HG03025 (cell line): Measurements from ENCODE around the gene GDF7.
A peak's percentile ranks its signal among the peaks of the same experiment; 100 is the strongest.

Source experiments
- ATAC-seq: cut with Tn5 transposase; IDR thresholded peaks from one replicate; pipeline ENCODE4 v1.9.1; 2021; ENCODE audit warnings: mild to moderate bottlenecking, moderate library complexity; ENCODE audit not compliant: unreplicated experiment, low FRiP score

GDF7 gene

GRCh38 chr2:20642055-20642971 lies 24.6 kb upstream of the GDF7 start:
- peak; percentile 75 for ATAC-seq

GRCh38 chr2:20643060-20643459 lies 23.9 kb upstream of the GDF7 start:
- no peak for ATAC-seq

DNA sequence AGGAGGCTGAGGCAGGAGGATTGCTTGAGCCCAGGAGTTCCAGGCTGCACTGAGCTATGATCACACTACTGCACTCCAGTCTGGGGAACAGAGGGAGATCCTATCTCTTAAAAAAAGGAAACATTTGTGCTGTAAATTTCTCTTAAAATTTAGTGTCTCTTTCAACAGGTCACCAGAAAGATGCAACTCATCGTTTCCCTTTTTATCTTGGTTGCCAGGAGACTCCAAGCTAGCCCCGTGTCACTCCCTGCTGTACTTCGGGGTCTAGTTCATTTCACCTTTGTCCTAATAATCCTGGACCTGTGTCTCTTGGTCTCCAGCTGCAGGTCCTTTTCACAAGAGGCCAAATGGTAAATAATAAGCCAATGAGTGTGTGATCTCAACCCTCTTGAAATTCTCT lies 23.1 kb upstream of the GDF7 start:
- ATAC-seq = no peak

DNA sequence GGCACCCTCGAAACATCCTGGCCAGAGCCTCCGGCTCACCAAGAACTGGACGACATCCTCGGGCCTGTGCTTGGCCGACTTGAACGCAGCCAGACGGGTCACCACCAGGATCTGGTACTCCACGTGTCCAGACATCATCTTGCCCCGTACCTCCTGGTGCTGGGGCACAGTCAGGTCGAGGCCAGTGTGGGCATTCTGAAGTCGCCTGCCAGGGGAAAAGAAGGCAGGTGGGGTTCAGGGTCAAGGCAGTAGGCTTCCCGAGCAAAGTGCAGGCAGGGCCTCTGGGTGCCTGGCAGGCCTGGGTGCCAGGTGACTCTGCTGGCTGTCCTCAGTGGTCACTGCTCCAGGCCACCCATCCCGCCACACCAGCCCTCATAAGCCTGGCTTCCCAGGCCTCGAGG lies 21.6 kb upstream of the GDF7 start:
- ATAC-seq = no peak

GRCh38 chr2:20645761-20646160 lies 21.2 kb upstream of the GDF7 start:
- ATAC-seq = no peak

DNA sequence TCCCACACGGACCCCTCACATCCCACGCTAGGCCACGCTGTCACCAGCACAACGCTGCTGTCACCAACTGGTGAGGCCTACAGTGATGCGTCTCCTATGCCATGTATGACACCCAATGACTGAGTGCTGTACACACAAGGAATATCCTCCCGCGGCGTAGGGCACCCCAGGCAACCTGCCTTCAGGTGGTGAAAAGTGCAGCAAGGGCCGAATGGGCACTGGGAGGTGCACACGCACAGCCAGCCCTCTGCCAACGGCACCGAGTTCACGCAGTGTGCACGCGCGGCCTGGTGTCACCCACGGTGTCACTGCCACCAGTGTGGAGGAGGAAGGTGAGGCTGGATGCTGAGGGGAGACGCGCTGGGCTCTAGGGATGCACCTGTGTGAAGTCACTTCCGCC lies 20.5 kb upstream of the GDF7 start:
- ATAC-seq = no peak

GRCh38 chr2:20647211-20647610 lies 19.7 kb upstream of the GDF7 start:
- ATAC-seq = no peak

GRCh38 chr2:20647738-20648137 lies 19.2 kb upstream of the GDF7 start:
- no peak for ATAC-seq

DNA sequence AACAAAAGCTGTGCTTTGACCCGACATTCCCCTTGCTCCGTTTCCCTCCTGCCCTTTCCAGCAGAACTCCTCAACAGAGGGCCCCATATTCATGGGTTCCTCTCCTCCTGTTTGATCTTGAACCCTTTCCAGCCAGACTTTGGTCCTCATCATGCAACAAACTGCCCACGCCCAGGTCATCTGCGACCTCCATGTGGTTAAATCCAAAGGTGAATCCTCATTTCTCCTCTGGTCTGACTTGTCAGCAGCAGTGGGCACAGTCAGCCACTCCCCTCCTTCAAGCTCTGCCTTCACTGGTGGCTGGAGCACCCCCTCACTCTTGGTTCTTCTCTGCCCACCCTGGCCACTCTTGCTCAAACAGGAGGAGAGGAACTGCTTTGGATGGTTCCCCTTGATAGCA lies 18.7 kb upstream of the GDF7 start:
- ATAC-seq = no peak

DNA sequence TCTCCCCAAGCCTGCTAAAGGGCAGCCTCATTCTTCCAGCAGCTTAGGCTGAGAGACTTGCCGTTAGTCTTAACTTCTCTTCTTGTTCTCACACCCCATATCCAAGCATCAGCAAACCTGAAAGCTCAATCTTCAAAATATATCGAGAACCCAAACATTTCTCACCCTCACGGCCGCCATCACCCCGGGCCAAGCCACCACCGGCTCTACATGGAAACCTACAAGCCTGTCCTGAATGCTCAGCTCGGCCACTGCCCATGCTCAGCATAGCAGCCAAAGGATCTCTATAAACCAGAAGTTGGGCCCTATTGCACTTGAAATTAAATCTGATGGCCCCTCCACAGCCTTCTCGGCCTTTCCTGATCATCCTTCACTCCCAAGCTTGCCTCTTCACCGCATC lies 18.1 kb upstream of the GDF7 start:
- no peak for ATAC-seq

DNA sequence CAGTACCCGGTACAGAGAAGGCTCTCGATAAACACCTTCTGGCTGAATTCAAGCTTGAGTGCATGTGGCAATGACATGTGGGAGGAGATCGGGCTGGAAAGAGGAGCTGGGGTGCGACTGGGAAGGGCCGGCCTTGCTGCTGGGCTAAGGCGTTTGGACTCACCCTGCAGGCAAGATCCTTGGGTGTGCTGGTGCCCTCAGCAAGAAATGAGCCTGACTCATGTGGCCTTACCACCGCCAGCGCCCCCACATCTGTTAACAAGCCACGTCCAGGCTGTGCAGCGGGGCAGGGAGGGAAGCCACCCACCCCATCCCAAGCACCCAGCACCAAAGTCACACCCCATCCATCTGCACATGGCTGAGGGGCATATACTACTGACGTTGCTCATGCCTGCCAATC lies 17.4 kb upstream of the GDF7 start:
- ATAC-seq = no peak

DNA sequence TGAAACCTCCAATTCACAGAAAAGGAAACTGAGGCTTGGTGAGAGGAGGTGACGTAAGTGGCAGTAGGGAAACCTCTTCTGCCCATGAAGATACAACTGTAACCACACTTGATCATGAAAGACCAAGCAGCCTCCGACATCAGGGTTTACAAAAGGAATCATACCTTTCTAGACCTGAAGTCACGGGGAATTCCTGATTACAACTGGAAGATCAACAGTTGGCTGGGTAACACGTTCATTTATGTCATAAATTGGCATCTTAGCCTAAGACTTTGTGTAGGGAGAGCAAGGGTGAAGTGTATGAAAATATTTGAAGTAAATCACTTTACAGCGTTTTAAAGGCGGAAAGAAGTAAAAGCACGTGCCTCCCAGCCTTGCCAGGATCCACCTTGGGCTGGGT lies 17.0 kb upstream of the GDF7 start:
- no peak for ATAC-seq

- ATAC-seq = peak; percentile 8
These were observed 16.5 kb upstream of the GDF7 start for GRCh38 chr2:20650393-20650876.

GRCh38 chr2:20650877-20651730 lies 15.8 kb upstream of the GDF7 start, which contains the start of gene HS1BP3:
HS1BP3 (minus strand) TSS chr2:20651098; CDS start chr2:20651063, 35 bp downstream.
- ATAC-seq = peak; percentile 97

DNA sequence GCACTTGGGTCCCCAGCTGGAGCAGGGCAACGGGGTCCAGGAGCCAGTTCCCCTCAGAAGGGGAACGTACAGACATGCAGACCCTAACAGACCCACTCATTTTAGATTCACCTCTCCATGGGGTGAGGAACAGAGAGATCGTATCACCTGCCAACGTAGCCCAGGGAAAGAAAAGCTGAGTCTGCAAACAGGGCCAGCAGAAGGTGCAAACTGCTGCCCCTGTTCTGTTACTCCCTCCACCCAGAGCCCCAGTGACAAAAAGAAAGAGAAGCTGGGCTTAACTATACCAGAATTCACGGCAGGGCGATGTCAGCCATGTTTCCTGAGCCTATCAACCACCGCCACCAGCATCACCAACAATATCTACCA lies 15.2 kb upstream of the GDF7 start:
- ATAC-seq = no peak

DNA sequence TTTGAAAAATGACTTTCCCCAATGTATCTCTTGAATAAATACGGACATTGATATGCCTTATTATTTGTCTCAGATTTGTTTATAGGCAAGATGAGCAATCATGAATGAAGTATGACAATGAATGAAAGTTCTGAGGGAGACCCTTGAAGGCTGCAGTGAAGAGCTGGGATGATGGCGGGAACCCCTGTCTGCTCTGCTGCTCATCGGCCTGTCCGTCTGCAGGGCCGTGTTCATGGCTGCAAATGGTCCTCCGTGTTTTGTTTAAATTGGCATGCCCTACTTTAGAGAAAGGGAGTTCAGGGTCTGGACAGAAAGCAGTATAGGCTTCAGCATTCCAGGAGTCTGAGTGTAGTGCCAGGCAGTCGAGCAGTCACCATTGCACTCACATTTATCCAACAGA lies 14.8 kb upstream of the GDF7 start:
- no peak for ATAC-seq

DNA sequence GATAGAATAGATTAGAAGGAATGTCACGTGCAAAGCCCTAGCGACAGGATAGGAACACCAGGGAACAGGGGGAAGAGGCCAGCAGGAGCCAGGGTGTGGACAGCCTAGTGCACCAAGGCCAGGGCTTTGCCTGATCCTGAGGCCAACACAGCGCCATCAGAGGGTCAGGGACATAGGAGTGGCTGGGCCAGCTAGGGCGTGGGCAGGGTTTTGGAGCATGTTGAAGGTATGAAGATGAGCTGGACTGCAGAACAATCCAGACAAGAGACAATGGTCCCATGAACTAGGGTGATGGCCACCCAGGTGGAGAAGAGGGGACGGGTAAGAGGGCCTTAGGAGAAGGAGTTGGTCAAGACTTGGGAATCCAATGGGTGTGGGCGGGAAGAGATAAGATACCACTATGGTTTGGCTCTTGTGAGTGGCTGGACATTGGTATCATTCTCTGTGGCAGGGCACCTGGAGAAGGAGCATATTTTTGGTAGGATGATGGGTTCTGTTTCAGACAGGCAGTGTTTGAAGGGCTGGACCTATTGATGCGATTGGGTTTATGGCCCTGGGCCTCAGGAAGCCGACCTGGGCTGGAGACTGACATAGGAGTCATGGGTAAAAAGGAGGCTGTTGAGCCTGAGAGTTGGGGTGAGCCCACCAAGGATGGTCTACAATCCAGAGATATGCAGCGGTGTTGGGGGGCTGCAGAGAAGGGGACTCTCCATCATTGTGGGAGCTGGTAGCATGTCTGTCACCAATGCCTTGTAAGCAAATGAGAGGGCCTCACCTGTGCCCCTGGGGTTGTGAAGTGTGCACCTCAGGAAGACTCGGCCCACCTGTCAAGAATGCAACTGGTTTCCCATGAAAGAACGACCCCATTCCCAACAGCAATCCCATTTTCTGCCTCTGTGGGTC lies 14.0 kb upstream of the GDF7 start:
- no peak for ATAC-seq

DNA sequence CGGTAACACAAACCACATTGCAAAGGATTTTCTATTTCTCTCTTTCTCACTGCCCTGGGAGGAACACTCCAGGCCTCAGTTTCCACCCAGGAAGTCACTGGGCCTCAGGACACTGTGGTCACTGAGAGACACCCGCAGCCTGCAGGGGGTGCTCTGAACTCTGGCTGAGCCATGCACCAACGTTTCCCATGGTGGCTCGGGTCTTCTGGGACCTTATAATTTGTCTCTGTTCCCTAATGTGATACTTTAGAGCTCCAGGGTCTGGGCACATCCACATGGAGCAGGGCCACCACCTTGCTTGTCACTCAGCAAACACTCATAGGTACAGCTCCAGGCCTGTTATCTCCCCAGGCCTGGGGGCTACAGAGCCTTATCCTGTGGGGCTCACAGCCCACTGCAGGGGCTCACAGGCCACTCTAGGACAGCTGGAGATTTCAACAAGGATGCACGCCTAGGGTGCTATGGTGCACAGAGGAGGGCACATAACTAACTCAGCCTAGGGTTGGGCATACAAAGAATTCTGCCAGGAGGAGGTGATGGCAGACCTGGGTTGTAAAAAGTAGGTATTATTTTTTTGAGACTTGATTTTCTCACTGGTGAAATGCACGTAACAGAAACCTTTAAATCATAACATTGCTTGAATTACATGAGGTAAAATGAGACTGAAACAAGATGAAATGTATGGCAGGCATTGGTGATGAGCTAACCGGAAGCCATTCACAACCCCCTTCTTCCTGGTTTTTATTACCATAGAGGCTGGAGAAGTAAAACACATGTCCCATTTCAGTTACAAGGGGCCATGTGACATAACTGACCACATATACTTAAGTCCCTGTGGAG lies 13.0 kb upstream of the GDF7 start:
- ATAC-seq = no peak

DNA sequence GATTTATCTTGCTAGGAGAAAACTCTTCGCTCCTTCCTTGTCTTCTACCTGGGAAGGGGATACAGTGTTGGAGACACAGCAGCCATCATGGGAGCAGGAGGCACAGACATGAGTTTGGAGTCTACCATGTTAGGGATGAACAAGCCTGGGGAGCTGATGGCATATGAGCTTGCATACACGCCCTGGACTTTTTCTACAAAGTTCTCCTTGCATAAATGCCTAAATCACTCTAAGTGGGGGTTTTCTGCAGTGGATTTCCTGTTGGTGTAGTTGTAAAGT lies 12.5 kb upstream of the GDF7 start:
- no peak for ATAC-seq

- ATAC-seq = no peak
These were observed 10.4 kb upstream of the GDF7 start for GRCh38 chr2:20656561-20656960.
